Kidney (tissue), 14 donors: ENCODE measurements around the gene ACOX2. TPM values are rescaled to one million over a fixed set of nuclear protein-coding genes. Genes with fewer than 3 reads are reported as not detected.
A peak's percentile ranks its signal among the peaks of the same experiment; 100 is the strongest.

Experiments
- DNase-seq, 5 donors: peaks; one replicate each; pipeline ENCODE4 v3.0.0-alpha.2; 2013 to 2020
- FAIRE-seq: peaks from 2 replicates; lab custom pipeline; 2012; peaks lifted over from hg19 to GRCh38; lab: Jason Lieb, UNC
- H3K27ac ChIP-seq, 2 donors: one replicate each; pipeline ENCODE4 v1.7.0; 2013; ENCODE audit warnings: low read depth in 2 of 2, low read length in 2 of 2, inconsistent platforms in 1 of 2
- H3K27me3 ChIP-seq: one replicate; pipeline ENCODE4 v1.7.1; 2013; ENCODE audit warnings: low read length, inconsistent platforms; ENCODE audit not compliant: control insufficient read depth, insufficient read depth
- H3K36me3 ChIP-seq, 3 donors: one replicate each; pipeline versions ENCODE4 v1.7.0 to v1.7.1; 2013; ENCODE audit warnings: low read length in 3 of 3, control low read depth in 1 of 3, inconsistent platforms in 1 of 3; ENCODE audit not compliant: insufficient read depth in 3 of 3, control insufficient read depth in 2 of 3
- H3K4me1 ChIP-seq, 3 donors: one replicate each; pipeline versions ENCODE4 v1.7.0 to v1.7.1; 2013; ENCODE audit warnings: low read length in 3 of 3, inconsistent platforms in 1 of 3, low read depth in 1 of 3; ENCODE audit not compliant: control insufficient read depth in 2 of 3, insufficient read depth in 2 of 3
- H3K4me3 ChIP-seq, 3 donors: one replicate each; pipeline versions ENCODE4 v1.7.0 to v1.8.1; 2013; ENCODE audit warnings: low read length in 3 of 3, control low read depth in 1 of 3, inconsistent platforms in 1 of 3
- H3K9ac ChIP-seq, 3 donors: one replicate each; pipeline versions ENCODE4 v1.7.0 to v1.7.1; 2013; ENCODE audit warnings: low read length in 3 of 3, control low read depth in 1 of 3, inconsistent platforms in 1 of 3
- H3K9me3 ChIP-seq, 3 donors: one replicate each; pipeline versions ENCODE4 v1.7.0 to v1.7.1; 2013; ENCODE audit warnings: low read length in 3 of 3, control low read depth in 1 of 3, inconsistent platforms in 1 of 3; ENCODE audit not compliant: control insufficient read depth in 2 of 3, insufficient read depth in 1 of 3
- intact Hi-C: fragments of 100-400 bp; cut with DNase I; formaldehyde crosslinking; loops from one replicate; pipeline ENCODE4 v1.11.1; 2022
- polyA plus RNA-seq: library from polyadenylated mRNA; stranded (reverse); fragments of 350-450 nt; fragmentation: Illumina TruSeq; extraction: RNeasy Lipid Tissue Mini Kit (QIAGEN cat#74804); gene quantifications from one replicate; pipeline ENCODE4 v1.2.3, GENCODE V29; 2014; ENCODE audit warnings: low read depth, low replicate concordance; ENCODE audit not compliant: insufficient read depth
- total RNA-seq: library from RNA; stranded (reverse); fragmentation: NEBNext Ultra II Directional; extraction: Animal tissue kit (Norgen Biotek cat#: 25700); gene quantifications from one replicate; pipeline ENCODE4 v1.2.1, GENCODE V29; 2021
- TF ChIP-seq, protein P1 (sequence below): IDR thresholded peaks from 3 replicates; pipeline ENCODE4 v1.5.1; 2012; ENCODE audit warnings: mild to moderate bottlenecking, moderate library complexity, borderline replicate concordance; ENCODE audit not compliant: insufficient read depth; ENCODE audit errors: extremely low read depth
- donor health status: control.
- donor health status: control.
- donor health status: control.
- donor health status: control.
- donor health status: control.
- donor health status: DM: yes; HTN: yes; CAD: no.
- donor health status: Normal renal cell carcinoma (clear cell type).

Gene ACOX2
- total and polyA plus RNA-seq, 2 donors from 2014 or later = 18.6 to 85.5 TPM

DNA sequence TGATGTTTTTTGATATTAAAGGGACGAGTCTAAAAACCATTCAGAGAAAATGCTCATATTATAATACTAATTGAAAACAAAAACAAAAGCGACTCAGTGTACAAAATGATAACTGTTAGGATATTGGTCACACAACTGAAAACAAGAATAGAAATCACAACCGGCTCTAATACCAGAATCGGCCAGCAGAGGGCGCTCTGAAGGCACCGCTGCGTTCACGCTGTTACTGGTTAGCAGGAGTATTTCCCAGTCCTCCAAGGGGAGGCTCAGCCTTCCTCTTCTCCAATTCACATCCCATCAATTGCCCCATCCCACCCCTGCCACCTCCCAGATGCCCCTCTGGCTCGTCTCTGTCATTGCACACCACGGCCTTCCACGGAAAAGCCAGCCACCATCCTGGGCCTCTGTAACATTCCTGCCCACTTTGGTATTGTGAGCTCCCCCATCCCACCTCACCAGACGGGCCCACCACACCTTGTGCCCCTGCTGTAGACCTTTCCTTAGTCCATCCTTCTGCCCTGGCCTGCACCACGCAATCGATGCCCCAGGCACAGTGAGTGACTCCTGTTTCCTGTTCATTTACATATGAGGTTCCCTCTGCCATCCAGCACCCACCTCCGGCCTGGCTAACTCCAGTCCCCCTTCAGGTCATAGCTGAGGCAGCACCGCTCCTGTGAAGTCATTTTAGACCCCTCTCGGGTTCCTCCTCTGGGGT lies 31.7 kb upstream of the ACOX2 start:
- Histone ChIP-seq H3K4me1 (peaks cover 0 to 8% (median 0%) of the 10 kb centered on the region in 3 donors), H3K9ac (peak overlapping the region in 1 of 3 donors; percentile 22), H3K36me3 (no peaks in the 10 kb centered on the region), H3K4me3 (no peak overlapping the region), H3K9me3 (no peaks in the 10 kb centered on the region), H3K27me3 (no peaks in the 10 kb centered on the region), H3K27ac (peak overlapping the region in 1 of 2 donors; percentile 26)
- TF ChIP-seq, protein P1, sequence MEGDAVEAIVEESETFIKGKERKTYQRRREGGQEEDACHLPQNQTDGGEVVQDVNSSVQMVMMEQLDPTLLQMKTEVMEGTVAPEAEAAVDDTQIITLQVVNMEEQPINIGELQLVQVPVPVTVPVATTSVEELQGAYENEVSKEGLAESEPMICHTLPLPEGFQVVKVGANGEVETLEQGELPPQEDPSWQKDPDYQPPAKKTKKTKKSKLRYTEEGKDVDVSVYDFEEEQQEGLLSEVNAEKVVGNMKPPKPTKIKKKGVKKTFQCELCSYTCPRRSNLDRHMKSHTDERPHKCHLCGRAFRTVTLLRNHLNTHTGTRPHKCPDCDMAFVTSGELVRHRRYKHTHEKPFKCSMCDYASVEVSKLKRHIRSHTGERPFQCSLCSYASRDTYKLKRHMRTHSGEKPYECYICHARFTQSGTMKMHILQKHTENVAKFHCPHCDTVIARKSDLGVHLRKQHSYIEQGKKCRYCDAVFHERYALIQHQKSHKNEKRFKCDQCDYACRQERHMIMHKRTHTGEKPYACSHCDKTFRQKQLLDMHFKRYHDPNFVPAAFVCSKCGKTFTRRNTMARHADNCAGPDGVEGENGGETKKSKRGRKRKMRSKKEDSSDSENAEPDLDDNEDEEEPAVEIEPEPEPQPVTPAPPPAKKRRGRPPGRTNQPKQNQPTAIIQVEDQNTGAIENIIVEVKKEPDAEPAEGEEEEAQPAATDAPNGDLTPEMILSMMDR = peak; percentile 91
- DNase-seq (peak; percentile 71 to 85 (median 83)), FAIRE-seq (peak; percentile 64)
- intact Hi-C loops = loop anchor here (5.0 kb wide), 1 partner anchor 64 kb away; no protein-coding TSS in a partner anchor

DNA sequence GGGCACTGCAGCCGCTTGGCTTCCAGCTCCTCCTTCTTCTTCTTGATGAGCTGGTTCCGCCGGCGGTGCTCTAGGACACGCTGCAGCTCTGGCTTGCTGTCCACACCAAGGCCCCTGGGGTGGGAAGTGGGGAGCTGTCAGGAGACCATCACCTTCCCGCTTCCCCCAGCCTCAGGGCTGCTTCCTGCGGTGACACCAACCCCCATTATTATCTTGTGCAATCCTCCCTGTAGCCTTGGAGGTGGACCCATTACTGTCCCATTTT lies 30.2 kb upstream of the ACOX2 start:
- no peaks in the 10 kb centered on the region for H3K27me3 ChIP-seq
- H3K4me1 ChIP-seq = peaks cover 0 to 5% (median 0%) of the 10 kb centered on the region in 3 donors
- no peak overlapping the region for H3K9ac ChIP-seq
- H3K36me3 ChIP-seq = peaks cover 0 to 2% (median 0%) of the 10 kb centered on the region in 3 donors
- intact Hi-C loops = loop anchor here (5.0 kb wide), 1 partner anchor 65 kb away; no protein-coding TSS in a partner anchor
- no peak overlapping the region for H3K27ac ChIP-seq
- H3K4me3 ChIP-seq = no peak overlapping the region
- no peaks in the 10 kb centered on the region for H3K9me3 ChIP-seq
- DNase-seq = peak in 1 of 5 donors; percentile 69
- TF ChIP-seq, protein P1 = no peak
- no peak for FAIRE-seq

DNA sequence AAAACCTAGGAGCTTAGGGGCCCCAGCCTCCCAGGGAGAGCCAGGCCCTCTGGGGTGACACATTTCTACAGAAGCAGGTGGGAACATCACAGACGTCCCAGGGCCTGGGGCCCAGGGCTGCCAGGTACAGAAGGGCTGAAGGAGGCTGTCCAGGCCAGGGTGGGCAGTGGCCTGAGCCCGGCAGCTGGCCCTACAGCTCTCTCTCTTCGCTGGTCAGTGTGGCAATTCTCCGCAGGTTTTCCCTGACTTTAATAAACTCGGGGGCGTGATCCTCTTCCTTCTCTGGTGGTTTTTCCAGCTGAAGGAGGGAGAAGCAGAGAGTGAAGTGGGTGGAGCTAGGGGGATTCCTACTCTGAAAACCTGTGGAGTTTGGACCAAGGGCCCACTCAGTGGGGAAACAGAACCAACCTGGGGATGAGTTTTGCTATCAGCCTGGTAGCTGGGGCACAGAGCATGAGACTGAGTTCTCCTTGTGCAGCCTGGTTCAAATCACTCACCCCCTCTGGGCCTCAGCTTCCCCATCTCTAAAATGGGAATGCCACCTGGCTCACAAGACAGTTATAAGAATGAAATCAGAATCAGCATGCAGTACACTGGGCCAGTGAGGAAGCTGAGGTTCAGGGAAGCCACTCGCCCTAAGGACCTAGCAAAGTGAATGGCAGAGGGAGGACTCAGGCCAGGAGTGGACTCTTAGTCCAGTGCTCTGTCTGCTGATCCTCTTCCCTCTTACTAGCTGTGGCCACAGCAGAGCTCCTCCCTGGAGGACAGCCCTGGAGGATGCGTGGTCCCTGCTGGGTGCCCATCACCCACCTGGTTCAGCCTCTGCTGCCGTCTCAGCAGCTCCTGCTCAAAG lies 29.6 kb upstream of the ACOX2 start:
- no peaks in the 10 kb centered on the region for H3K27me3 ChIP-seq
- TF ChIP-seq, protein P1 = no peak
- peaks cover 0 to 2% (median 0%) of the 10 kb centered on the region in 3 donors for H3K36me3 ChIP-seq
- no peak overlapping the region for H3K27ac ChIP-seq
- FAIRE-seq = no peak
- no peaks in the 10 kb centered on the region for H3K9me3 ChIP-seq
- H3K4me3 ChIP-seq = no peak overlapping the region
- DNase-seq = peak in 1 of 5 donors; percentile 54
- peaks cover 0 to 5% (median 0%) of the 10 kb centered on the region in 3 donors for H3K4me1 ChIP-seq
- intact Hi-C loops = loop anchor here (5.0 kb wide), 1 partner anchor 66 kb away; no protein-coding TSS in a partner anchor
- H3K9ac ChIP-seq = no peak overlapping the region
